Activated T-cell treated with anti-CD3 and anti-CD28 coated beads, Interleukin-2, amount 50 U/mL, for 4 hours (primary cell): ENCODE measurements around the gene HYAL3. TPM values are rescaled to one million over a fixed set of nuclear protein-coding genes. Genes with fewer than 3 reads are reported as not detected.
"Not testable (repeated sequence)": the region's sequence is repeated elsewhere in the genome, so short reads cannot be mapped to it uniquely, and the experiment has no call there.

Source experiments
- ATAC-seq, 2 donors: fragments of 200-7000 bp; cut with Tn5 transposase; one replicate each; pipeline ENCODE4 v1.10.0; 2021
- DNase-seq: peaks from one replicate; pipeline ENCODE4 v3.0.0-alpha.2; 2020
- H3K27me3 Mint-ChIP-seq: one replicate; pipeline ENCODE4 v1.8.0; 2021; ENCODE audit warnings: low read depth, mixed read lengths
- H3K36me3 Mint-ChIP-seq: one replicate; pipeline ENCODE4 v1.8.0; 2022; ENCODE audit warnings: mixed read lengths; ENCODE audit not compliant: insufficient read depth
- H3K4me1 Mint-ChIP-seq: one replicate; pipeline ENCODE4 v1.8.0; 2021; ENCODE audit warnings: low read depth, mixed read lengths
- H3K4me3 Mint-ChIP-seq: one replicate; pipeline ENCODE4 v1.8.0; 2021; ENCODE audit warnings: mild to moderate bottlenecking, moderate library complexity, mixed read lengths
- H3K9me3 Mint-ChIP-seq: one replicate; pipeline ENCODE4 v1.8.0; 2021; ENCODE audit warnings: mixed read lengths
- total RNA-seq, 3 donors: library from RNA; stranded (reverse); gene quantifications; one replicate each; pipeline ENCODE4 v1.2.1, GENCODE V29; 2021

HYAL3 gene
- total RNA-seq, 3 donors from 2014 or later, result 4.9 to 10.3 (median 7.2) TPM

DNA sequence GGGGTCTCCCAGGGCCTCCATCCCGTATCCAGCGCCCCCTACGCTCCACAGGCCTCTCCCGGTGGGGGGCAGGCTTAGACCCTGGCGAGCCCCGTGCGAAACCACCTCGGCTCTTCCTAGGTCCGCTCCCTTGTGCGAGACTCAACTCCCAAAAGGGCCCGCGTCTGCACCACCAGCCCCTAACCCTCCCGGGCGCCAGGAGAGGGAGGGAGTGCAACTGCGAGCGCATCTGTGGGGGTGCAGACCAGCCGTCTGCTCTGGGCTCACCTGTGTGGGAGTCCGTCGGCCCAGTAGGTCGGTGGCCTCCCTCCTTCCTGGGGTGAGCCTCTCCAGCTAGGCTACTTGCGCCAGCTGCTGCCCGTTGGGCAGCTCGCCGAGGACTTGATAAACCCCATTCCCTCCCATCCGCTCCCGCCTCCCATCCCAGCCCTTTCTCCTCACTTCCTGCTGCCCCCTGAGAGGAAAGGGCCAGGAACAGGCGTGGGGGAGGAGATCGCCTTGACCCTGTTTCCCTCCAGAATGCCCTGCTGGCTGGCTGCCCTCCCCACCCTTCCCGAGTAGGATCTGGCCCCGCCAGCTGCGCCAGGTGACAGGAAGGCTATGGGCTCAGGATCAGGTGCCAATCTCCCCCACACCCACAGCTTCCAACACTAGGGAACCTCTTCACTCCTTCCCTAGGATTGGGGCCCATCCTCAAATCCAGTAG, 23.3 kb upstream of the HYAL3 start, which contains the start of gene HYAL2:
TSS of gene HYAL2 (minus strand) at position 360 of the 706 bp plus-strand sequence. CDS start 2,256 bp downstream, outside the sequence.
- ATAC-seq (no peak), DNase-seq (no peak)
- peak within 1 kb of the TSS; percentile 82 for H3K4me3 Mint-ChIP-seq
- no peaks in the 10 kb centered on the region for H3K9me3 Mint-ChIP-seq
- H3K4me1 Mint-ChIP-seq, result peaks cover 38% of the 10 kb centered on the region
- no peaks in the 10 kb centered on the region for H3K27me3 Mint-ChIP-seq
- H3K36me3 Mint-ChIP-seq, result peaks cover 3% of the 10 kb centered on the region

DNA sequence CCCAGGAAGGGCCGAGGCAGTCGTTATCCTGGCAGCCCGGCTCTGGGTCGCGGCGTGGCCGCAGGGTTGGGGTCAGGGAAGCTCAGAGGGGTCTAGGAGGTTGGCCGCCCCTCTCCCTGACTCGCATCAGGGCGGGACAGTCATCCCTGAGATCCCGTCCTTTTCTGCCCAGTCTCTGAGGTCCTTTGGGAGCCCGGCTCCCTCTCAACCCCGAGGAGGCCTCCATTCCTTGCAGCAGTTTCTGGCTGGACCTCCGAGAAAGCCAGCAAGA, 22.8 kb upstream of the HYAL3 start:
- DNase-seq (no peak), ATAC-seq (no peak)
- H3K4me3 Mint-ChIP-seq, result no peak overlapping the region
- H3K4me1 Mint-ChIP-seq, result peaks cover 38% of the 10 kb centered on the region
- no peaks in the 10 kb centered on the region for H3K9me3 Mint-ChIP-seq
- H3K27me3 Mint-ChIP-seq, result no peaks in the 10 kb centered on the region
- peaks cover 3% of the 10 kb centered on the region for H3K36me3 Mint-ChIP-seq

DNA sequence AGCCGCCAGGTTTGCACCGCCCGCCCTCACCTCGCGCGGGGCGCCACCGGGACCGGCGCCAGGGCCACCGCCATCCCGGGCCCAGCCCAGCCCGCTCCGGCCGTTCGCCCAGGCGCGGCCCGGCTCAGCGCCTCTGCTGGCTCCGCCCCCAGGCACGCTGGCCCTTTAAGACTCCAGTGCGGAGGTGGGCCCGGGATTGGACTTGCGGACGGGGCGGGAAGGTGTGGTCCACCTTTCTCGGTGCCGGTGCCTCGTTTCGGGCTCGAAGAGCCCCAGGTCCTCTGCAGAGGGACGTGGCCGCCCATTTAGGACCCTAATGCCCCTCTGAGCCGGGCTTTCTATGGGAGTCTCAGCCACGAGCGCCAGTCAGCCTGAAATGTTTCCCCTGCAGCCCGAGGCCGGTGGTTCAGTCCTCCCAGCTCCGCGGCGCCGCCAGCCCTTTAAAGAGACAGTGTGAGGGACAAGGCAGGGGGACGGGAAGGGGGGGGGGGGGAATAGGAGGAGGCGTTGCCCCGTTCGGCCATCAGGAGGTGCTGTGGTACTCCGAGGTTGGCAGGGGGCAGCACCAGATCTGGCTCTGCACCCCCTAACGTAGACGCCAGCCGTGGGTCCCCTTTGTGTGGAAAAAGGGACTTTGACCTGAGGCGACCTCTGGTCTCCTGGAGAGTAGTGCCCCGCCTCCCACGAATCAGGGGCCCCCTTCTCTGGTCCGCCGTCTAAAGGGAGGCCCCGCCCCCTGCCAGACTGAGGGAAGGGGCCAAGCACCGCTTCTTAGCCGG, 22.3 kb upstream of the HYAL3 start:
- peaks cover 3% of the 10 kb centered on the region for H3K36me3 Mint-ChIP-seq
- peaks cover 39% of the 10 kb centered on the region for H3K4me1 Mint-ChIP-seq
- H3K27me3 Mint-ChIP-seq, result no peaks in the 10 kb centered on the region
- ATAC-seq (peak; percentile 85 to 86), DNase-seq (peak; percentile 70)
- H3K9me3 Mint-ChIP-seq, result no peaks in the 10 kb centered on the region
- peak overlapping the region; percentile 82 for H3K4me3 Mint-ChIP-seq

DNA sequence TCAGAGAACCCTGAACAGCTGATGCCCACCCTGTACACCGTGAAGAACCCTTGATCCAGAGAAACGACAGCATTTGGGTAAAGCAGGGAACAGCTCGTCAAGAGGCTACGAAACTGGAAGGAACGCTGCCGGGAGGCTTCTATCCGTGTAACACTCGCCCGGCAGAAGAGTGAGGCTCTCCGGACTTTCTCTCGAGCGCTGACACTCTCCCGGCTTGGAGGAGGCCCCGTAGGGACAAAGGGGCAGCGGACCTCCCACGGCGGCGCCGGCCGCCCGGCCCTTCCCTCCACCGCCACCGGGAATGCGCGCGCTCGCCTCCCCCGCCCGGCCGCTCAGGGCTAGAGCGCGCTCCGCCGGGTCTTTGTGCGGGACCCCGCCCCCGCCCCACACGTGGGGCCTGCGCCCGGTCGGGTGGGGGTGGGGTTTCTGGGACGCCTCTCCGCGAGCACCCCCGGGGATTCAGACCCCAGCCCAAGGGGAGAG, 21.7 kb upstream of the HYAL3 start:
- no peaks in the 10 kb centered on the region for H3K9me3 Mint-ChIP-seq
- peak overlapping the region; percentile 89 for H3K4me3 Mint-ChIP-seq
- DNase-seq, result peak; percentile 55
- no peaks in the 10 kb centered on the region for H3K27me3 Mint-ChIP-seq
- peak; percentile 60 to 67 for ATAC-seq
- peaks cover 41% of the 10 kb centered on the region for H3K4me1 Mint-ChIP-seq
- peaks cover 3% of the 10 kb centered on the region for H3K36me3 Mint-ChIP-seq

DNA sequence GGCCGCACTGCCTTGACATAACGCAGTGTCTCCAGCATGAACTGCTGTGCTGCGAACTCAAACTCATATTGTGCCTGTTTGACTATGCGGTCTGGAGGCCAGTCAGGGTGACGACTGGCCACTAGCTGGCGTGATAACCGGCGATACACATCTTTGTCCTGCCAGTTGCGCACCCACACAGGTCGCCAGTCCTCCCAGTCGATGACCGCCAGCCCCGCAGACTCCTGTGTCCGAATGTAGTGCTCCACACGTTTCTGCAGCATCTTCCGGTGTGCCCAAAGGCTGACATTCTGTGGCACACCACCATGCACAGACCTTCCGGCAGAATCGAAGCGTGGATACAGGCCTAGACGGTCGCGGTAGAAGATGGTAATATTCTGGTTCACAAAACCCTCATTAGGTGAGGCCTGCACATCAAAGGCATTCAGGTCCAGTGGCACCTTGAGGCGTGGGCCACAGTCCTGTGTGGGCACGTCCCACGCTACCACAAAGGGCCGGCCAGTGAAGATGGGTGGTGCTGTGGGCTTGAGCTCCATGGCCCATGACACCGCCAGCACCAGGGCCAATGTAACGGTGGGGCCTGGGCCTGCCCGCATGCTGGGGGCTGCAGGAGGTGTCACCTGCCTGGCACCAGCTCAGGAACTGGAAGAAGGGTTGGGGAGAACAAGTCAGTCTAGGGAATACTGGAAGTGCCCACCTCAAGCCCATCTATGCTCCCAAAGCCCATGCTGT, 20.9 kb upstream of the HYAL3 start:
- Mint-ChIP-seq H3K36me3 (no peaks in the 10 kb centered on the region), H3K27me3 (no peaks in the 10 kb centered on the region), H3K4me1 (peaks cover 43% of the 10 kb centered on the region), H3K4me3 (peak overlapping the region; percentile 89), H3K9me3 (no peaks in the 10 kb centered on the region)
- no peak for ATAC-seq
- no peak for DNase-seq

DNA sequence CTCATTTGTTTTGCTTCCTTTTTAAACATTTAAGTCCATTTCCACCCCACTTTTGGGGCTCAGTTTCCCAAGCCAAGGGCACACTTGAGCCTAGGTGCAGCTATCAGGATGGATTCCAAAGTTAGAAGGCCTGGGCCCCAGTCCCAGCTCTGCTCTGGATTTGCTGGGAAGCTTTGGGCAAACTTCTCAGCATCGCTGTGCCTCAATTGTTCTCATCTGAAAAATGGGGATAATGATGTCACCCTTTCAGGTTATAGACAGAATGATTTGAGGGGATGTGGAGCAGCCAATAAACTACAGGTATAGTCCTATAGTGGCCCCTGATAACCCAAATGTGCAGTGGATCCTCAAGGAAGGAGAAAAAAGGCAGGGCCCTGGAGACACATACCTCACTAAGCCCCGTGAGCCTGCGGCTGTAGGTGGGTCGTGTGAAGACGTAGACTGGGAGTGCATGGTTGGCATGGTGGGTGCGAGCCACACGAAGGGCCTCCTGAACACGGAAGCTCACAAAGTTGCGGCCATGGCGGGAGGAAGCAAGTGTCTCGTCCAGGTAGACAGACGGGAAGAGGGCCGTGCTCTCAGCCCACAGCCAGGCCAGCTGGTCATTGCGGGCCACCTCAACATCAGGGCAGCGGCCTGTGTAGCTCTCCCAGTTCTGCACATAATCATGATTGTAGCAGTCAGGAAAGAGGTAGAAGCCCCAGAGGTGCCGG, 20.1 kb upstream of the HYAL3 start:
- ATAC-seq (no peak), DNase-seq (no peak)
- no peaks in the 10 kb centered on the region for H3K36me3 Mint-ChIP-seq
- H3K4me1 Mint-ChIP-seq, result peaks cover 37% of the 10 kb centered on the region
- peak overlapping the region; percentile 89 for H3K4me3 Mint-ChIP-seq
- H3K9me3 Mint-ChIP-seq, result no peaks in the 10 kb centered on the region
- no peaks in the 10 kb centered on the region for H3K27me3 Mint-ChIP-seq

DNA sequence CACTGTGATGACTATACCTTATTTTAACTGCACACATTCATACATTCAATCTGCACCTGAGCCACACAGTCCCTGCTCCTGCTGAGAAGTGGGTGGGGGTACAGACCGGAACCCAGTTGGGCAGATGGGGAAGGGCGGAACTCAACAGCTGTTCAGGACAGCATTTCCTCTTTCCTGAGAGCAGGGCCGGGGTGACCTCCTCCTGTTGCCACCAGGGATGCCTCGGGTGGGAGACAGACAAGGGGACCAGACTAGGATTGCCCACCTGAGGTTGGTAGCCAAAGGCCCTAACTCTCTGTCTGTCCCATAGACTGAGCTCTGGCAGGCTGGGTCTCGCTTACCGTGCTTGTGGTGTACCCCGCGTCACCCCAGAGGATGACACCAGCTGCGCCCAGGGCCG, 19.4 kb upstream of the HYAL3 start:
- Mint-ChIP-seq H3K9me3 (no peaks in the 10 kb centered on the region), H3K27me3 (no peaks in the 10 kb centered on the region), H3K4me1 (peaks cover 37% of the 10 kb centered on the region), H3K4me3 (no peak overlapping the region), H3K36me3 (peaks cover 1% of the 10 kb centered on the region)
- DNase-seq (no peak), ATAC-seq (no peak)

DNA sequence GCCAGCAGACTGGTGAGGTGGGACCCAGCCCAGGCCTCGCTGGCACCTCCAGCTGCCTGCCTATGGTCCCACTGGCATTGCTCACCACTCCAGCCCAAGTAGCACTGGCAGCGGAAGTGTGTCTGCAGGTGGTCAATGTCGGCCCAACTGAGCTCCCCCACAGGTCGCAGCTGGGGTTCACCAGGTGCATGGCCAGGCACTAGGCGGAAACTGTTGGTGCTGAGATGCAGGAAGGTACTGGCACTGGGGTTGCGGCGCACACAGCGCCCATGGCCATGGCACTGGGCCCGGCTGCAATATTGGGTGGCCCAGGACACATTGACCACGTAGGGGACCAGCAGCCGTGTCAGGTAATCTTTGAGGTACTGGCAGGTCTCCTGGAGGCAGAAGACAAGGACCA, 19.0 kb upstream of the HYAL3 start:
- no peaks in the 10 kb centered on the region for H3K27me3 Mint-ChIP-seq
- ATAC-seq (no peak), DNase-seq (no peak)
- no peak overlapping the region for H3K4me3 Mint-ChIP-seq
- no peaks in the 10 kb centered on the region for H3K9me3 Mint-ChIP-seq
- H3K36me3 Mint-ChIP-seq, result peaks cover 1% of the 10 kb centered on the region
- peaks cover 37% of the 10 kb centered on the region for H3K4me1 Mint-ChIP-seq

DNA sequence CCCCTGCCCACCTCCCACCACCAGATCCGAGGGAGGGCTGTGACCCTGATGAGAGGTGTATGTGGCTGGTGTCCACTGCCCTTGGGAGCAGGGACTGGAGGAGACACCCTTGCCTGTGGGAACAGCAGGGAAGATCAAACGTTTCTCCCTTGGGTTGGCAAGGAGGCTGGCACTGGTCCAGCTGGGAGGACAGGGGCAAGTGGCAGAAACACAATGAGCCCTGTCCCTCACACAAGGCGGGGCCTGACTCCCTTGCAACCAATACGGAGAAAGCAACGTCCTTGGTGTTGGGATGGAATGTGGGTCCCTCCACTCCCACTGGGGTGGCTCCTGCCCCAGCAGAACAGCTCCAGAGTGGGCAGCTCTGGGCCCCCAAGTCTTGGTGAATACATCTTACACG, 18.1 kb upstream of the HYAL3 start:
- peaks cover 37% of the 10 kb centered on the region for H3K4me1 Mint-ChIP-seq

DNA sequence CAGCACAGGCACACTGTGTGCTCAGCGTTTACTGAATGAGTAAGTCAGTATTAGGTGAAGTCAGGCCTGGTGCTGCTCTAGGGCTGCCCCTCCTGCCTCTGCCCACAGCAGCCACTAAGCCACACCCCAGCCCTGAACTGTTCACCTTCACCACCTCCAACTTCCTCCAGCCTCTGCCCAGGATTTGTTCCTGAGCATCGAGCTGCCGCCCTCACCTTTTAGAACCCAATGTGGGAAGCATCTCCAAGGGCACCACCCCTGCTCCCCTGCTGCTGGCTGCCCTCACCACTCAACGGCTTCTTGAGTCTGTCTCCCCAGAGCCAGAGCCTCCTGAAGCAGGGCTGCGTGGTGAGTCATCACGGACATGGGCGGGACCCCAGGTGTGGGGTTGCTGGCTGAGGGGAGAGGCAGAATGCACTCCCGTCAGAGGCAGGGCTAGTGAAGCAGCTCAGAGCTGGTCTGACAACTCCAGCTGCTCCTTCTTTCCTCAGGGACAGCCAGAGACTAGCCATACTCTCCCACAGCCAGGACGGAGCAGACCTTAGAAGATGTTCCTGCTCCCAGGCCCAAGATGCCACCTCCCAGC, 17.5 kb upstream of the HYAL3 start:
- Mint-ChIP-seq H3K4me1 (peaks cover 37% of the 10 kb centered on the region), H3K4me3 (peak overlapping the region; percentile 28), H3K27me3 (no peaks in the 10 kb centered on the region), H3K36me3 (peaks cover 1% of the 10 kb centered on the region), H3K9me3 (no peaks in the 10 kb centered on the region)
- ATAC-seq, result peak; percentile 13 to 27
- peak; percentile 70 for DNase-seq

More for the DNA sequence above, 18.1 kb upstream of the HYAL3 start:
- Mint-ChIP-seq H3K27me3 (no peaks in the 10 kb centered on the region), H3K36me3 (peaks cover 1% of the 10 kb centered on the region), H3K4me3 (no peak overlapping the region), H3K9me3 (no peaks in the 10 kb centered on the region)
- DNase-seq (no peak), ATAC-seq (no peak)

DNA sequence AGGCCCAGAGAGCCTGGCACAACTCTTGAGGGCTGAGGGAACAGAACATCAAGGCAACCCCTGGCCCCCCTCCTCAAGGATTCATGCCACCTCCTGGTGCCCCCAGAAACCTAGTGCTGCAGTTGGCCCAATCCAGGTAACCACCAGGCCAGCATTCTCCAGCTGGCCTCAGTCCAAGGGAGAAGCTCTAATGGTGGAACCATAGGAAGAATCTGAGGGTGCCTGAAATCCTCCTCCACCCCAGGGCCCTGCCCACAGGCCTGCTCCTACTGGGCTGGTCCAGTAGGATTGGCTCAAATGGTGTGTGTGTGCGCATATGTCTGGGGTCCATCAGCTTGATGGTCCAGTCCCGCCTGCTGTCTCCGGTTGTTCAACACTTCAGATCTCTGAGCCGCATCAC, 15.6 kb upstream of the HYAL3 start:
- no peak for DNase-seq
- Mint-ChIP-seq H3K27me3 (no peaks in the 10 kb centered on the region), H3K9me3 (no peaks in the 10 kb centered on the region), H3K36me3 (peaks cover 1% of the 10 kb centered on the region), H3K4me1 (peaks cover 28% of the 10 kb centered on the region), H3K4me3 (no peak overlapping the region)
- no peak for ATAC-seq

DNA sequence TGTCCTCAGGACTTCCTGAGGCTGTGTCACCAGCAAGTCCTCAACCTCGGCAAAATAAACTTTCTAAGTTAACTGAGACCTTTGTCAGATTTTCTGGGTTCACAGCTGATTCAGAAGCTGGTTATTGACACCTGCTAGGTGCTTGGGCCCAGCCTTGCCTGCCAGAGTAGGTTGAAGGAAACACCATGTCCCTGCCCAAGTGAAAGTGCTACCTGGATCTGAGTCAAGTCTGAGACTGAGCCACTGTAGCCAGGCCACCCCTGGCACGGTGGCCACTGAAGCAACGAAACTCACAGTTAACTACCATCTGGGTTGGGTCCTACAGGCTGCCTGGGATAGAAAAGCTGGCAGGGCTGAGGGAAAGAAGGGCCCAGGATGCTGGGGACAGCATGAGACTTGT, 15.1 kb upstream of the HYAL3 start:
- H3K9me3 Mint-ChIP-seq, result no peaks in the 10 kb centered on the region
- DNase-seq (no peak), ATAC-seq (no peak)
- peaks cover 1% of the 10 kb centered on the region for H3K36me3 Mint-ChIP-seq
- H3K4me1 Mint-ChIP-seq, result peaks cover 24% of the 10 kb centered on the region
- no peaks in the 10 kb centered on the region for H3K27me3 Mint-ChIP-seq
- no peak overlapping the region for H3K4me3 Mint-ChIP-seq

DNA sequence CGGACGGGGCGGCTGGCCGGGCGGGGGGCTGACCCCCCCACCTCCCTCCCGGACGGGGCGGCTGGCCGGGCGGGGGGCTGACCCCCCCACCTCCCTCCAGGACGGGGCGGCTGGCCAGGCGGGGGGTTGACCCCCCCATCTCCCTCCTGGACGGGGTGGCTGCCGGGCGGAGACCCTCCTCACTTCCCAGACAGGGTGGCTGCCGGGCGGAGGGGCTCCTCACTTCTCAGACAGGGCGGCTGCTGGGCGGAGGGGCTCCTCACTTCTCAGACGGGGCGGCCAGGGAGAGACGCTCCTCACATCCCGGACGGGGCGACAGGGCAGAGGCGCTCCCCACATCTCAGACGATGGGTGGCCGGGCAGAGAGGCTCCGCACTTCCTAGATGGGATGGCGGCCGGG, 12.8 kb upstream of the HYAL3 start:
- H3K4me3 Mint-ChIP-seq, ATAC-seq, DNase-seq, H3K36me3 Mint-ChIP-seq, H3K27me3 Mint-ChIP-seq, H3K9me3 Mint-ChIP-seq: not testable (repeated sequence)
- H3K4me1 Mint-ChIP-seq, result peaks cover 12% of the 10 kb centered on the region

DNA sequence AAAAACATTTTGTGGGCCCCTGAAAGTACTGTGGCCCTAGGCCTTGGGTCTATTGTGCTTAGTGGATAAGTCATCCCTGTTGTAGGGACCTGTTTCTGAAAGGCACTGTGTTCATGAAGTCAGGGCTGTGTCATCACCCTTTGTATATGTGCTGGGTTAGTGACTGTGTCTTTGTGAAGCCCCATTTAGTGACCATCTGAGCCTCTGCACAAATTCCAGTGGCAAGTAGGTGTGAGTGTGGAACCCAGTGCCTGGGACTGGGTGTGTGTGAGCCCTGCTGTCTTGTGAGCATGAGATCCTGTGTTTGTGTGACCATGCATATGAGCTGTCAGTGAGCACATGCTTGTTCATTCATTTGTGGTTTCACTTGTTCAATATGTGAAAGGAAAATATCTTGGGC, 5.4 kb upstream of the HYAL3 start:
- Mint-ChIP-seq H3K4me3 (no peak overlapping the region), H3K27me3 (no peaks in the 10 kb centered on the region), H3K9me3 (no peaks in the 10 kb centered on the region), H3K36me3 (no peaks in the 10 kb centered on the region), H3K4me1 (peaks cover 18% of the 10 kb centered on the region)
- no peak for DNase-seq
- ATAC-seq, result peak; percentile 67 to 69
